Central memory CD8-positive, alpha-beta T cell (primary cell): ENCODE results near the gene SDCCAG8.
"Not testable (repeated sequence)": the region's sequence is repeated elsewhere in the genome, so short reads cannot be mapped to it uniquely, and the experiment has no call there.

ENCODE experiments used
- ATAC-seq: fragments of 150-1000 bp; cut with Tn5 transposase; replicated peaks from 2 replicates; pipeline ENCODE4 v1.10.0; 2022; ENCODE audit warnings: mild to moderate bottlenecking, moderate FRiP score, moderate number of reproducible peaks; ENCODE audit not compliant: poor library complexity, severe bottlenecking; ENCODE audit errors: extremely low read depth
- DNase-seq, 2 donors: peaks; one replicate each; pipeline ENCODE4 v3.0.0; 2021; ENCODE audit warnings: low spot score in 2 of 2
- H3K27ac Mint-ChIP-seq: one replicate; pipeline ENCODE4 v1.8.0; 2022; ENCODE audit warnings: low read depth, mild to moderate bottlenecking, moderate library complexity, mixed read lengths
- H3K27me3 Mint-ChIP-seq: one replicate; pipeline ENCODE4 v1.8.0; 2022; ENCODE audit warnings: mixed read lengths
- H3K36me3 Mint-ChIP-seq: one replicate; pipeline ENCODE4 v1.8.0; 2022; ENCODE audit warnings: mild to moderate bottlenecking, moderate library complexity, mixed read lengths; ENCODE audit not compliant: insufficient read depth
- H3K4me1 Mint-ChIP-seq: one replicate; pipeline ENCODE4 v1.8.0; 2022; ENCODE audit warnings: mixed read lengths
- H3K4me3 Mint-ChIP-seq: one replicate; pipeline ENCODE4 v1.8.0; 2022; ENCODE audit warnings: mild to moderate bottlenecking, moderate library complexity, mixed read lengths
- H3K9me3 Mint-ChIP-seq: one replicate; pipeline ENCODE4 v1.8.0; 2022; ENCODE audit warnings: mixed read lengths

Gene SDCCAG8

GRCh38 chr1:243255791-243256512, at the start of gene SDCCAG8:
Gene SDCCAG8, plus strand, starts transcription at chr1:243256041. Its CDS starts 133 bp downstream, at chr1:243256174.
- peaks cover 29% of the 10 kb centered on the region for H3K4me1 Mint-ChIP-seq
- peak within 1 kb of the TSS; percentile 98 for H3K4me3 Mint-ChIP-seq
- no peaks in the 10 kb centered on the region for H3K27me3 Mint-ChIP-seq
- H3K9me3 Mint-ChIP-seq, result no peaks in the 10 kb centered on the region
- ATAC-seq (peak; percentile 79), DNase-seq (peak; percentile 87 to 89)
- peak within 1 kb of the TSS; percentile 98 for H3K27ac Mint-ChIP-seq
- H3K36me3 Mint-ChIP-seq, result peaks cover 16% of the 10 kb centered on the region

- H3K27me3 Mint-ChIP-seq, ATAC-seq, H3K36me3 Mint-ChIP-seq, H3K9me3 Mint-ChIP-seq, H3K4me3 Mint-ChIP-seq, H3K27ac Mint-ChIP-seq, DNase-seq, H3K4me1 Mint-ChIP-seq: not testable (repeated sequence)
Measured at GRCh38 chr1:243211984-243212383, 43.9 kb upstream of the SDCCAG8 start.

GRCh38 chr1:243213045-243213787, 42.6 kb upstream of the SDCCAG8 start:
- DNase-seq (no peak), ATAC-seq (no peak)
- no peaks in the 10 kb centered on the region for H3K27me3 Mint-ChIP-seq
- H3K4me1 Mint-ChIP-seq, result no peaks in the 10 kb centered on the region
- peaks cover 4% of the 10 kb centered on the region for H3K36me3 Mint-ChIP-seq
- H3K4me3 Mint-ChIP-seq, result no peak overlapping the region
- H3K9me3 Mint-ChIP-seq, result no peaks in the 10 kb centered on the region
- no peak overlapping the region for H3K27ac Mint-ChIP-seq

GRCh38 chr1:243215276-243215875, 40.5 kb upstream of the SDCCAG8 start:
- H3K27me3 Mint-ChIP-seq, DNase-seq, ATAC-seq, H3K9me3 Mint-ChIP-seq, H3K36me3 Mint-ChIP-seq, H3K4me3 Mint-ChIP-seq, H3K27ac Mint-ChIP-seq, H3K4me1 Mint-ChIP-seq: not testable (repeated sequence)

GRCh38 chr1:243216741-243217140, 39.1 kb upstream of the SDCCAG8 start:
- ATAC-seq (no peak), DNase-seq (no peak)
- Mint-ChIP-seq H3K27me3 (no peaks in the 10 kb centered on the region), H3K4me3 (no peak overlapping the region), H3K27ac (no peak overlapping the region), H3K4me1 (no peaks in the 10 kb centered on the region), H3K9me3 (no peaks in the 10 kb centered on the region), H3K36me3 (peaks cover 12% of the 10 kb centered on the region)

GRCh38 chr1:243217349-243217748, 38.5 kb upstream of the SDCCAG8 start:
- DNase-seq (no peak), ATAC-seq (no peak)
- Mint-ChIP-seq H3K36me3 (peaks cover 12% of the 10 kb centered on the region), H3K27me3 (no peaks in the 10 kb centered on the region), H3K9me3 (no peaks in the 10 kb centered on the region), H3K4me3 (no peak overlapping the region), H3K4me1 (no peaks in the 10 kb centered on the region), H3K27ac (no peak overlapping the region)

GRCh38 chr1:243218059-243218458, 37.8 kb upstream of the SDCCAG8 start:
- no peak overlapping the region for H3K4me3 Mint-ChIP-seq
- no peaks in the 10 kb centered on the region for H3K4me1 Mint-ChIP-seq
- ATAC-seq (no peak), DNase-seq (no peak)
- H3K9me3 Mint-ChIP-seq, result no peaks in the 10 kb centered on the region
- H3K36me3 Mint-ChIP-seq, result peaks cover 14% of the 10 kb centered on the region
- no peaks in the 10 kb centered on the region for H3K27me3 Mint-ChIP-seq
- no peak overlapping the region for H3K27ac Mint-ChIP-seq

- Mint-ChIP-seq H3K9me3 (peaks cover 16% of the 10 kb centered on the region), H3K27me3 (no peaks in the 10 kb centered on the region), H3K36me3 (peaks cover 9% of the 10 kb centered on the region), H3K27ac (no peak overlapping the region), H3K4me1 (peaks cover 6% of the 10 kb centered on the region), H3K4me3 (no peak overlapping the region)
- DNase-seq (no peak), ATAC-seq (no peak)
Measured at GRCh38 chr1:243227622-243228021, 28.2 kb upstream of the SDCCAG8 start.

GRCh38 chr1:243229526-243229925, 26.3 kb upstream of the SDCCAG8 start:
- Mint-ChIP-seq H3K27ac (no peak overlapping the region), H3K36me3 (peaks cover 3% of the 10 kb centered on the region), H3K4me3 (no peak overlapping the region), H3K27me3 (no peaks in the 10 kb centered on the region), H3K4me1 (peaks cover 6% of the 10 kb centered on the region), H3K9me3 (peaks cover 17% of the 10 kb centered on the region)
- DNase-seq (no peak), ATAC-seq (no peak)

- peaks cover 3% of the 10 kb centered on the region for H3K36me3 Mint-ChIP-seq
- ATAC-seq, result no peak
- H3K27ac Mint-ChIP-seq, result no peak overlapping the region
- peaks cover 17% of the 10 kb centered on the region for H3K9me3 Mint-ChIP-seq
- no peak overlapping the region for H3K4me3 Mint-ChIP-seq
- no peaks in the 10 kb centered on the region for H3K27me3 Mint-ChIP-seq
- H3K4me1 Mint-ChIP-seq, result peaks cover 6% of the 10 kb centered on the region
- no peak for DNase-seq
Measured at GRCh38 chr1:243230914-243231313, 24.9 kb upstream of the SDCCAG8 start.

GRCh38 chr1:243233908-243234307, 21.9 kb upstream of the SDCCAG8 start:
- Mint-ChIP-seq H3K36me3 (peaks cover 3% of the 10 kb centered on the region), H3K4me3 (no peak overlapping the region), H3K4me1 (peaks cover 6% of the 10 kb centered on the region), H3K27ac (no peak overlapping the region), H3K9me3 (peaks cover 17% of the 10 kb centered on the region), H3K27me3 (no peaks in the 10 kb centered on the region)
- ATAC-seq (no peak), DNase-seq (no peak)

- DNase-seq, result no peak
- H3K27me3 Mint-ChIP-seq, result no peaks in the 10 kb centered on the region
- H3K9me3 Mint-ChIP-seq, result peaks cover 16% of the 10 kb centered on the region
- peaks cover 3% of the 10 kb centered on the region for H3K36me3 Mint-ChIP-seq
- H3K4me1 Mint-ChIP-seq, result peaks cover 9% of the 10 kb centered on the region
- H3K27ac Mint-ChIP-seq, result no peak overlapping the region
- H3K4me3 Mint-ChIP-seq, result no peak overlapping the region
- no peak for ATAC-seq
Measured at GRCh38 chr1:243234978-243235647, 20.7 kb upstream of the SDCCAG8 start.
